Liver (tissue), 9 donors: ENCODE results near the gene ANKS1A. TPM values are rescaled to one million over a fixed set of nuclear protein-coding genes. Genes with fewer than 3 reads are reported as not detected.

Experiments
- DNase-seq: peaks from one replicate; pipeline ENCODE4 v3.0.0-alpha.2; 2017; ENCODE audit warnings: low spot score
- H3K27ac ChIP-seq, 2 donors: one replicate each; pipeline ENCODE4 v1.7.0; 2013; ENCODE audit warnings: inconsistent platforms in 2 of 2, low read length in 2 of 2, control low read depth in 1 of 2, low read depth in 1 of 2, mild to moderate bottlenecking in 1 of 2
- H3K27me3 ChIP-seq, 4 donors: one replicate each; pipeline versions ENCODE4 v1.6.1 to v1.7.0; 2013; ENCODE audit warnings: low read length in 3 of 4, inconsistent platforms in 1 of 4, mild to moderate bottlenecking in 1 of 4, moderate library complexity in 1 of 4; ENCODE audit not compliant: control insufficient read depth in 4 of 4, insufficient read depth in 4 of 4
- H3K36me3 ChIP-seq, 4 donors: one replicate each; pipeline versions ENCODE4 v1.6.1 to v1.7.0; 2013; ENCODE audit warnings: low read length in 3 of 4, mild to moderate bottlenecking in 3 of 4, low read depth in 1 of 4, moderate library complexity in 1 of 4; ENCODE audit not compliant: control insufficient read depth in 4 of 4, insufficient read depth in 3 of 4
- H3K4me1 ChIP-seq, 4 donors: one replicate each; pipeline versions ENCODE4 v1.6.1 to v1.7.0; 2013; ENCODE audit warnings: low read length in 3 of 4, mild to moderate bottlenecking in 3 of 4, moderate library complexity in 1 of 4; ENCODE audit not compliant: control insufficient read depth in 4 of 4, insufficient read depth in 4 of 4
- H3K4me3 ChIP-seq, 3 donors: one replicate each; pipeline versions ENCODE4 v1.6.1 to v1.7.0; 2013; ENCODE audit warnings: low read length in 3 of 3, control low read depth in 1 of 3, low read depth in 1 of 3, mild to moderate bottlenecking in 1 of 3
- H3K9ac ChIP-seq, 2 donors: one replicate each; pipeline ENCODE4 v1.7.0; 2013; ENCODE audit warnings: low read length in 2 of 2, mild to moderate bottlenecking in 2 of 2, moderate library complexity in 2 of 2, control low read depth in 1 of 2, low read depth in 1 of 2
- H3K9me3 ChIP-seq, 4 donors: one replicate each; pipeline versions ENCODE4 v1.6.1 to v1.7.0; 2013; ENCODE audit warnings: low read length in 3 of 4; ENCODE audit not compliant: control insufficient read depth in 4 of 4
- ATF3 ChIP-seq: IDR thresholded peaks from 2 replicates; pipeline ENCODE4 v1.6.1; 2016; ENCODE audit warnings: antibody characterized with exemption
- GABPA ChIP-seq, 2 donors: IDR thresholded peaks in 1 of 2; conservative IDR thresholded peaks in 1 of 2; 2 replicates each; pipeline ENCODE4 v1.6.1; 2016; ENCODE audit warnings: antibody characterized with exemption in 2 of 2, mild to moderate bottlenecking in 1 of 2, moderate library complexity in 1 of 2
- HNF4A ChIP-seq, 2 donors: conservative IDR thresholded peaks; 2 replicates each; pipeline ENCODE4 v1.6.1; 2016; ENCODE audit warnings: antibody characterized with exemption in 2 of 2, mild to moderate bottlenecking in 2 of 2
- HNF4G ChIP-seq: IDR thresholded peaks from 2 replicates; pipeline ENCODE4 v1.6.1; 2016; ENCODE audit warnings: antibody characterized with exemption
- MAX ChIP-seq: IDR thresholded peaks from 2 replicates; pipeline ENCODE4 v1.6.1; 2016; ENCODE audit warnings: antibody characterized with exemption
- NR2F2 ChIP-seq: IDR thresholded peaks from 2 replicates; pipeline ENCODE4 v1.6.1; 2016; ENCODE audit warnings: antibody characterized with exemption
- RAD21 ChIP-seq, 2 donors: IDR thresholded peaks; 2 replicates each; pipeline ENCODE4 v1.6.1; 2016; ENCODE audit warnings: antibody characterized with exemption in 2 of 2, mild to moderate bottlenecking in 2 of 2
- RXRA ChIP-seq, 2 donors: IDR thresholded peaks; 2 replicates each; pipeline ENCODE4 v1.6.1; 2017 to 2018; ENCODE audit warnings: antibody characterized with exemption in 2 of 2, mild to moderate bottlenecking in 1 of 2
- SP1 ChIP-seq: IDR thresholded peaks from 2 replicates; pipeline ENCODE4 v1.6.1; 2018; ENCODE audit warnings: antibody characterized with exemption, mild to moderate bottlenecking
- ZBTB33 ChIP-seq: IDR thresholded peaks from 2 replicates; pipeline ENCODE4 v1.6.1; 2016; ENCODE audit warnings: antibody characterized with exemption
- WGBS: extraction: QIAGEN DNeasy Blood & Tissue Kit; methylation state at CpG from one replicate; pipeline ENCODE4 v1.1.7; 2013; 5-methylcytosine and 5-hydroxymethylcytosine counted together
- polyA plus RNA-seq, 2 donors: library from polyadenylated mRNA; stranded (reverse) in 1 of 2; unstranded in 1 of 2; fragments of 200-250 nt in 1 of 2; fragments of >200 nt in 1 of 2; fragmentation: Nextera tagmentation in 1 of 2; extraction: Ambion mirVana in 1 of 2; gene quantifications; one replicate each; pipeline versions ENCODE4 v1.2.1 to v1.2.3, GENCODE V29; 2013 to 2015
- total RNA-seq, 2 donors: library from RNA; depleted of rRNA; stranded (reverse); fragments of >200 nt; gene quantifications; one replicate each; pipeline ENCODE4 v1.2.3, GENCODE V29; 2014
- TF ChIP-seq, protein P1 (sequence below): fragments of 150-350 bp; IDR thresholded peaks from 2 replicates; pipeline ENCODE4 v1.5.1; 2017; ENCODE audit warnings: improper control_type of control experiment, low read depth, low read length; ENCODE audit not compliant: missing input control
- donor health status: healthy.
- donor health status: healthy.
- donor health status: healthy.
- donor health status: healthy.
- donor health status: healthy.

The ANKS1A gene
- total and polyA plus RNA-seq, 4 donors, result 4.3 to 18.7 (median 6.7) TPM

DNA sequence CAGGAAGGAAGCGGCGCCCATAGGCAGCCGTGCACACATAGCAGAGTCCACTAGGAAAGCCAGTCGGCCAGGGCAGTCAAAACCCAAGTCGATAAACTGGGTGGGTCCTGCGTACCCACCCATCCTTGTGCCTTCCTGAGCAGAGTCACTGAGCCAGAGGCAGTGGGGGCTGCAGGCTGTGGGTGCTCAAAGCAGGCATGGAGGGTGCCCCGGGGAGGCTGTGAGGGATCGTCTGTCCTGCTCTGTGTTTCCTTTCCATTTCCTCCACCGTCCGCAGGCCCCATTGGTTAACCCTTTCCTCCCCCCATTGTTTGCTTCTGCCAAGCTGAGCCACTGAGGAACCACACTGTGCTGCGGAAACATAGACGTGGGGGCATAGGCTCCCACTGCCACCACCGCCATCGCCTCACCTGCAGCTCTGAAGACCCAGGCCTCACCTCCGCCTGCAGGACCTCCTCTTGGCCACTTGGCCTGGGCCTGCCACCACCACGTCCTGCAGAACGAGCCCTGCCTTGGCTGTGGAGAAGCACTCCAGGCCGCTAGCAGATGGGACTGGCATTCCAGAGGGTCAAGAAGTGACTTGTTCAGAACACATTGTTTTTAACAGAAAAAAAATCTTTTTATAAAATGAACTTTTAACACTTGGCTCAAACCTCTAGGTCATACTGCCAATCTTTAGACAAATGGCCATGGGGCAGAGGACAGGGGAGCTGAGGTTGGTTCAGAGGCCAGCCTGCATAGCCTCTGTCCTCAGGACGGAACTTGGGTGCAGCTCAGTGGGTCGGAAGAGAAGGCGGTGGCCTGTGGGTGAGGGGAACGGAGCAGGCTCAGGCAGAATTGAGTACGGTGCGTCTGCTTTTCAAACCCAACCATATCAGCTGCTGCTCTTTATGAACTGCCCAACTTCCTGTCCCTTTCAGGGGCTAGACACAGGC is 199.5 kb downstream of the ANKS1A start:
- Histone ChIP-seq H3K36me3 (peaks cover 3 to 38% (median 14%) of the 10 kb centered on the region in 4 donors), H3K4me1 (peaks cover 6 to 27% (median 13%) of the 10 kb centered on the region in 4 donors), H3K27me3 (no peaks in the 10 kb centered on the region), H3K27ac (no peak overlapping the region), H3K9ac (no peak overlapping the region), H3K4me3 (no peak overlapping the region), H3K9me3 (no peaks in the 10 kb centered on the region)
- TF ChIP-seq HNF4A (conservative IDR thresholded peaks at IDR 0.05), result peak in 1 of 2 donors; percentile 85
- TF ChIP-seq RXRA (IDR thresholded peaks at IDR 0.05), result peak; percentile 36 to 61
- TF ChIP-seq GABPA (IDR thresholded peaks at IDR 0.05 in 1 of 2, conservative IDR thresholded peaks at IDR 0.05 in 1 of 2), result no peak
- TF ChIP-seq ZBTB33, result no peak
- peak; percentile 95 for TF ChIP-seq NR2F2
- no peak for TF ChIP-seq ATF3
- WGBS, result 61% methylated on average over 24 of the region's 24 CpGs
- no peak for DNase-seq

- WGBS, result 90% methylated on average over 19 of the region's 19 CpGs
- Histone ChIP-seq H3K9ac (no peak overlapping the region), H3K36me3 (peaks cover 2 to 34% (median 11%) of the 10 kb centered on the region in 4 donors), H3K4me1 (peaks cover 6 to 31% (median 13%) of the 10 kb centered on the region in 4 donors), H3K9me3 (no peaks in the 10 kb centered on the region), H3K27ac (no peak overlapping the region), H3K4me3 (no peak overlapping the region), H3K27me3 (no peaks in the 10 kb centered on the region)
- no peak for DNase-seq
- TF ChIP-seq HNF4G (no peak), ZBTB33 (no peak), RAD21 (IDR thresholded peaks at IDR 0.05) (no peak), ATF3 (no peak), NR2F2 (no peak), GABPA (IDR thresholded peaks at IDR 0.05 in 1 of 2, conservative IDR thresholded peaks at IDR 0.05 in 1 of 2) (no peak), HNF4A (conservative IDR thresholded peaks at IDR 0.05) (no peak), MAX (no peak), SP1 (no peak)
- TF ChIP-seq, protein P1, sequence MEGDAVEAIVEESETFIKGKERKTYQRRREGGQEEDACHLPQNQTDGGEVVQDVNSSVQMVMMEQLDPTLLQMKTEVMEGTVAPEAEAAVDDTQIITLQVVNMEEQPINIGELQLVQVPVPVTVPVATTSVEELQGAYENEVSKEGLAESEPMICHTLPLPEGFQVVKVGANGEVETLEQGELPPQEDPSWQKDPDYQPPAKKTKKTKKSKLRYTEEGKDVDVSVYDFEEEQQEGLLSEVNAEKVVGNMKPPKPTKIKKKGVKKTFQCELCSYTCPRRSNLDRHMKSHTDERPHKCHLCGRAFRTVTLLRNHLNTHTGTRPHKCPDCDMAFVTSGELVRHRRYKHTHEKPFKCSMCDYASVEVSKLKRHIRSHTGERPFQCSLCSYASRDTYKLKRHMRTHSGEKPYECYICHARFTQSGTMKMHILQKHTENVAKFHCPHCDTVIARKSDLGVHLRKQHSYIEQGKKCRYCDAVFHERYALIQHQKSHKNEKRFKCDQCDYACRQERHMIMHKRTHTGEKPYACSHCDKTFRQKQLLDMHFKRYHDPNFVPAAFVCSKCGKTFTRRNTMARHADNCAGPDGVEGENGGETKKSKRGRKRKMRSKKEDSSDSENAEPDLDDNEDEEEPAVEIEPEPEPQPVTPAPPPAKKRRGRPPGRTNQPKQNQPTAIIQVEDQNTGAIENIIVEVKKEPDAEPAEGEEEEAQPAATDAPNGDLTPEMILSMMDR, result no peak
Observed at GRCh38 chr6:35089216-35089934, 200.3 kb downstream of the ANKS1A start.
